Stimulated activated naive B cell treated with anti-CD40 and anti-IgM and Interleukin-4, amounts not matched to agents 10 μg/mL and 1 μg/mL and 100 μg/mL, for 72 hours (primary cell): ENCODE results near the gene NSDHL.
A peak's percentile ranks its signal among the peaks of the same experiment; 100 is the strongest.
"Not testable (repeated sequence)": the region's sequence is repeated elsewhere in the genome, so short reads cannot be mapped to it uniquely, and the experiment has no call there.

Experiments used
- ATAC-seq, 2 donors: fragments of 150-1000 bp; cut with Tn5 transposase; replicated peaks; 2 replicates each; pipeline ENCODE4 v1.10.0; 2021; ENCODE audit warnings: moderate library complexity in 1 of 2
- DNase-seq: peaks from one replicate; pipeline ENCODE4 v3.0.0; 2021
- H3K27ac Mint-ChIP-seq: one replicate; pipeline ENCODE4 v1.8.0; 2022; ENCODE audit warnings: mild to moderate bottlenecking, mixed read lengths
- H3K27me3 Mint-ChIP-seq, 2 donors: one replicate each; pipeline ENCODE4 v1.8.0; 2022; ENCODE audit warnings: mixed read lengths in 2 of 2
- H3K36me3 Mint-ChIP-seq, 2 donors: one replicate each; pipeline ENCODE4 v1.8.0; 2022; ENCODE audit warnings: mixed read lengths in 2 of 2, mild to moderate bottlenecking in 1 of 2
- H3K4me1 Mint-ChIP-seq, 2 donors: one replicate each; pipeline ENCODE4 v1.8.0; 2022; ENCODE audit warnings: mixed read lengths in 2 of 2, mild to moderate bottlenecking in 1 of 2
- H3K4me3 Mint-ChIP-seq, 2 donors: one replicate each; pipeline ENCODE4 v1.8.0; 2022; ENCODE audit warnings: mild to moderate bottlenecking in 2 of 2, mixed read lengths in 2 of 2, moderate library complexity in 1 of 2
- H3K9me3 Mint-ChIP-seq, 2 donors: one replicate each; pipeline ENCODE4 v1.8.0; 2022; ENCODE audit warnings: mixed read lengths in 2 of 2, mild to moderate bottlenecking in 1 of 2

The NSDHL gene

GRCh38 chrX:152824841-152825374, 6.0 kb upstream of the NSDHL start:
- ATAC-seq, result no peak
- Mint-ChIP-seq H3K27me3 (peaks cover 8 to 11% of the 10 kb centered on the region in 2 donors), H3K4me3 (no peak overlapping the region), H3K27ac (no peak overlapping the region), H3K9me3 (no peaks in the 10 kb centered on the region), H3K4me1 (no peaks in the 10 kb centered on the region), H3K36me3 (no peaks in the 10 kb centered on the region)
- DNase-seq, result no peak

GRCh38 chrX:152831391-152831790, 528 bp downstream of the NSDHL start:
- Mint-ChIP-seq H3K36me3 (peaks cover 4 to 10% of the 10 kb centered on the region in 2 donors), H3K4me3 (peak overlapping the region; percentile 91 to 96), H3K27me3 (no peaks in the 10 kb centered on the region), H3K9me3 (no peaks in the 10 kb centered on the region), H3K27ac (peak overlapping the region; percentile 94), H3K4me1 (peaks cover 12 to 17% of the 10 kb centered on the region in 2 donors)
- ATAC-seq (no peak), DNase-seq (no peak)

- H3K4me3 Mint-ChIP-seq, result peak overlapping the region; percentile 54 to 96
- no peak for ATAC-seq
- no peaks in the 10 kb centered on the region for H3K9me3 Mint-ChIP-seq
- peaks cover 7 to 19% of the 10 kb centered on the region in 2 donors for H3K36me3 Mint-ChIP-seq
- no peak overlapping the region for H3K27ac Mint-ChIP-seq
- H3K27me3 Mint-ChIP-seq, result no peaks in the 10 kb centered on the region
- no peak for DNase-seq
- peaks cover 12 to 17% of the 10 kb centered on the region in 2 donors for H3K4me1 Mint-ChIP-seq
These were observed 1.7 kb downstream of the NSDHL start for GRCh38 chrX:152832520-152832919.

GRCh38 chrX:152833378-152833777, 2.5 kb downstream of the NSDHL start:
- Mint-ChIP-seq H3K9me3 (no peaks in the 10 kb centered on the region), H3K36me3 (peaks cover 10 to 19% of the 10 kb centered on the region in 2 donors), H3K27me3 (no peaks in the 10 kb centered on the region), H3K27ac (no peak overlapping the region), H3K4me1 (peaks cover 14 to 22% of the 10 kb centered on the region in 2 donors), H3K4me3 (no peak overlapping the region)
- DNase-seq, result no peak
- ATAC-seq, result no peak

GRCh38 chrX:152835470-152835869, 4.6 kb downstream of the NSDHL start:
- not testable (repeated sequence) for H3K27me3 Mint-ChIP-seq, DNase-seq, H3K4me3 Mint-ChIP-seq, H3K27ac Mint-ChIP-seq, ATAC-seq, H3K9me3 Mint-ChIP-seq
- Mint-ChIP-seq H3K36me3 (peaks cover 15 to 32% of the 10 kb centered on the region in 2 donors), H3K4me1 (peaks cover 16 to 30% of the 10 kb centered on the region in 2 donors)

- ATAC-seq (no peak), DNase-seq (no peak)
- H3K4me3 Mint-ChIP-seq, result no peak overlapping the region
- H3K36me3 Mint-ChIP-seq, result peaks cover 15 to 16% of the 10 kb centered on the region in 2 donors
- no peak overlapping the region for H3K27ac Mint-ChIP-seq
- peaks cover 10 to 17% of the 10 kb centered on the region in 2 donors for H3K4me1 Mint-ChIP-seq
- H3K27me3 Mint-ChIP-seq, result no peaks in the 10 kb centered on the region
- H3K9me3 Mint-ChIP-seq, result no peaks in the 10 kb centered on the region
These were observed 12.0 kb downstream of the NSDHL start for GRCh38 chrX:152842772-152843338.

GRCh38 chrX:152843852-152844251, 13.0 kb downstream of the NSDHL start:
- Mint-ChIP-seq H3K4me3 (no peak overlapping the region), H3K36me3 (peaks cover 12 to 16% of the 10 kb centered on the region in 2 donors), H3K4me1 (peaks cover 6 to 8% of the 10 kb centered on the region in 2 donors), H3K27me3 (no peaks in the 10 kb centered on the region), H3K9me3 (no peaks in the 10 kb centered on the region), H3K27ac (no peak overlapping the region)
- ATAC-seq, result no peak
- no peak for DNase-seq

- Mint-ChIP-seq H3K36me3 (peaks cover 10 to 15% of the 10 kb centered on the region in 2 donors), H3K27ac (no peak overlapping the region), H3K4me3 (no peak overlapping the region), H3K27me3 (no peaks in the 10 kb centered on the region), H3K9me3 (no peaks in the 10 kb centered on the region), H3K4me1 (peaks cover 4 to 6% of the 10 kb centered on the region in 2 donors)
- DNase-seq (no peak), ATAC-seq (no peak)
These were observed 13.4 kb downstream of the NSDHL start for GRCh38 chrX:152844256-152844655.

- Mint-ChIP-seq H3K27me3 (no peaks in the 10 kb centered on the region), H3K4me1 (peaks cover 6 to 9% of the 10 kb centered on the region in 2 donors), H3K4me3 (no peak overlapping the region), H3K27ac (no peak overlapping the region), H3K36me3 (peaks cover 8 to 11% of the 10 kb centered on the region in 2 donors), H3K9me3 (no peaks in the 10 kb centered on the region)
- DNase-seq, result no peak
- no peak for ATAC-seq
These were observed 14.9 kb downstream of the NSDHL start for GRCh38 chrX:152845618-152846240.

GRCh38 chrX:152847281-152847680, 16.4 kb downstream of the NSDHL start:
- no peaks in the 10 kb centered on the region for H3K9me3 Mint-ChIP-seq
- DNase-seq (no peak), ATAC-seq (no peak)
- H3K27me3 Mint-ChIP-seq, result no peaks in the 10 kb centered on the region
- peaks cover 2 to 9% of the 10 kb centered on the region in 2 donors for H3K4me1 Mint-ChIP-seq
- H3K36me3 Mint-ChIP-seq, result peaks cover 15 to 22% of the 10 kb centered on the region in 2 donors
- H3K4me3 Mint-ChIP-seq, result no peak overlapping the region
- no peak overlapping the region for H3K27ac Mint-ChIP-seq

GRCh38 chrX:152850465-152850864, 19.6 kb downstream of the NSDHL start:
- no peak for ATAC-seq
- DNase-seq, result no peak
- Mint-ChIP-seq H3K4me3 (no peak overlapping the region), H3K27me3 (no peaks in the 10 kb centered on the region), H3K4me1 (peaks cover 0 to 5% of the 10 kb centered on the region in 2 donors), H3K36me3 (peaks cover 32 to 41% of the 10 kb centered on the region in 2 donors), H3K27ac (no peak overlapping the region), H3K9me3 (no peaks in the 10 kb centered on the region)

- ATAC-seq (no peak), DNase-seq (no peak)
- Mint-ChIP-seq H3K27ac (no peak overlapping the region), H3K9me3 (no peaks in the 10 kb centered on the region), H3K36me3 (peaks cover 38% of the 10 kb centered on the region in 2 donors), H3K27me3 (no peaks in the 10 kb centered on the region), H3K4me3 (no peak overlapping the region), H3K4me1 (peaks cover 0 to 5% of the 10 kb centered on the region in 2 donors)
These were observed 23.1 kb downstream of the NSDHL start for GRCh38 chrX:152853986-152854385.

GRCh38 chrX:152861116-152861515, 30.3 kb downstream of the NSDHL start:
- Mint-ChIP-seq H3K4me3 (no peak overlapping the region), H3K9me3 (no peaks in the 10 kb centered on the region), H3K4me1 (no peaks in the 10 kb centered on the region), H3K27me3 (no peaks in the 10 kb centered on the region), H3K27ac (no peak overlapping the region), H3K36me3 (peaks cover 16 to 18% of the 10 kb centered on the region in 2 donors)
- ATAC-seq (no peak), DNase-seq (no peak)

GRCh38 chrX:152861826-152862225, 31.0 kb downstream of the NSDHL start:
- peaks cover 16 to 19% of the 10 kb centered on the region in 2 donors for H3K36me3 Mint-ChIP-seq
- no peak overlapping the region for H3K27ac Mint-ChIP-seq
- H3K9me3 Mint-ChIP-seq, result no peaks in the 10 kb centered on the region
- H3K27me3 Mint-ChIP-seq, result no peaks in the 10 kb centered on the region
- H3K4me1 Mint-ChIP-seq, result no peaks in the 10 kb centered on the region
- ATAC-seq (no peak), DNase-seq (no peak)
- no peak overlapping the region for H3K4me3 Mint-ChIP-seq
